MCF 10A (cell line): ENCODE results near the gene CAP2. TPM values are rescaled to one million over a fixed set of nuclear protein-coding genes. Genes with fewer than 3 reads are reported as not detected.
A peak's percentile ranks its signal among the peaks of the same experiment; 100 is the strongest.

Experiments used
- BruUV-seq: library from RNA; stranded (reverse); fragments of 400-500 nt; replicated peaks from 2 replicates; lab custom pipeline; 2021; lab: Mats Ljungman, UMichigan
- CTCF ChIA-PET: fragments of 300-600 bp; sonication (Branson Sonifier 250); formaldehyde crosslinking; extraction: SDS; loops from one replicate; lab custom pipeline; 2021; ENCODE audit warnings: antibody characterized with exemption, inconsistent platforms; lab: Yijun Ruan, JAX
- POLR2A ChIA-PET: fragments of 300-600, 350-650 bp; sonication (Branson Sonifier 250); formaldehyde crosslinking; extraction: SDS; loops from one replicate; lab custom pipeline; 2020; ENCODE audit warnings: antibody characterized with exemption, inconsistent platforms; lab: Yijun Ruan, JAX
- DNase-seq: peaks from one replicate; pipeline ENCODE4 v3.0.0-alpha.2; 2018; ENCODE audit not compliant: unreplicated experiment
- H3K27ac Mint-ChIP-seq: one replicate; pipeline ENCODE4 v1.8.0; 2022; ENCODE audit warnings: mild to moderate bottlenecking, low read depth, mixed read lengths; ENCODE audit not compliant: unreplicated experiment
- H3K27me3 Mint-ChIP-seq: one replicate; pipeline ENCODE4 v1.8.0; 2022; ENCODE audit warnings: mixed read lengths; ENCODE audit not compliant: insufficient read depth, unreplicated experiment
- H3K36me3 Mint-ChIP-seq: one replicate; pipeline ENCODE4 v1.8.0; 2022; ENCODE audit warnings: mild to moderate bottlenecking, moderate library complexity, mixed read lengths; ENCODE audit not compliant: insufficient read depth, unreplicated experiment
- H3K4me1 Mint-ChIP-seq: one replicate; pipeline ENCODE4 v1.8.0; 2022; ENCODE audit warnings: mixed read lengths; ENCODE audit not compliant: insufficient read depth, unreplicated experiment
- H3K4me3 Mint-ChIP-seq: one replicate; pipeline ENCODE4 v1.8.0; 2022; ENCODE audit warnings: mild to moderate bottlenecking, moderate library complexity, mixed read lengths; ENCODE audit not compliant: unreplicated experiment
- H3K9me3 Mint-ChIP-seq: one replicate; pipeline ENCODE4 v1.8.0; 2022; ENCODE audit warnings: mixed read lengths; ENCODE audit not compliant: unreplicated experiment
- CTCF ChIP-seq: fragments of 200-600 bp; IDR thresholded peaks from one replicate; pipeline ENCODE4 v1.8.0; 2022; ENCODE audit warnings: antibody characterized with exemption, mild to moderate bottlenecking; ENCODE audit not compliant: unreplicated experiment
- intact Hi-C: fragments of 100-400 bp; cut with micrococcal nuclease; formaldehyde crosslinking; loops from 2 replicates; pipeline ENCODE4 v1.14.1; 2022
- total RNA-seq: library from RNA; stranded (reverse); gene quantifications from 2 replicates; pipeline ENCODE4 v1.2.3, GENCODE V29; 2022

Gene CAP2
- total RNA-seq, 1 experiment from 2014 or later = 12.3 TPM

DNA sequence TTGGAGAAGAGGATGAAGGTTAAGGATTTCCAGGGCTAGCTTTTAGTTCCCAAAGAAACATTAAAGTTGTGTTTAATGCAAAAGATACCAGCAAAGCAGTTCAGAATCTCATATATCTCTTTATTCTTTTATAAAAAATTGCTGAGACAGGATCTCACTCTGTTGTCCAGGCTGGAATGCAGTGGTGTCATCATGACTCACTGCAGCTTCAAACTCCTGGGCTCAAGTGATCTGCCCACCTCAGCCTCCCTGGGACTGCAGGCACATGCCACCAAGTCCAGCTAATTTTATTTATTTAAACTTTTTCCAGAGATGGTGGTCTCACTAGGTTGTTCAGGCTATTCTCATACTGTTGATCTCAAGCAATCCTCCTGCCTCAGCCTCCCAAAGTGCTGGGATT is 41.1 kb upstream of the CAP2 start:
- no peak overlapping the region for H3K27ac Mint-ChIP-seq
- intact Hi-C loops = no loop called here
- H3K4me1 Mint-ChIP-seq = no peaks in the 10 kb centered on the region
- ChIA-PET CTCF (no interaction called here), POLR2A (no interaction called here)
- no peak for TF ChIP-seq CTCF
- no peaks in the 10 kb centered on the region for H3K36me3 Mint-ChIP-seq
- H3K9me3 Mint-ChIP-seq = no peaks in the 10 kb centered on the region
- DNase-seq = peak; percentile 9
- no TSS peak for BruUV-seq
- no peaks in the 10 kb centered on the region for H3K27me3 Mint-ChIP-seq
- H3K4me3 Mint-ChIP-seq = no peak overlapping the region

DNA sequence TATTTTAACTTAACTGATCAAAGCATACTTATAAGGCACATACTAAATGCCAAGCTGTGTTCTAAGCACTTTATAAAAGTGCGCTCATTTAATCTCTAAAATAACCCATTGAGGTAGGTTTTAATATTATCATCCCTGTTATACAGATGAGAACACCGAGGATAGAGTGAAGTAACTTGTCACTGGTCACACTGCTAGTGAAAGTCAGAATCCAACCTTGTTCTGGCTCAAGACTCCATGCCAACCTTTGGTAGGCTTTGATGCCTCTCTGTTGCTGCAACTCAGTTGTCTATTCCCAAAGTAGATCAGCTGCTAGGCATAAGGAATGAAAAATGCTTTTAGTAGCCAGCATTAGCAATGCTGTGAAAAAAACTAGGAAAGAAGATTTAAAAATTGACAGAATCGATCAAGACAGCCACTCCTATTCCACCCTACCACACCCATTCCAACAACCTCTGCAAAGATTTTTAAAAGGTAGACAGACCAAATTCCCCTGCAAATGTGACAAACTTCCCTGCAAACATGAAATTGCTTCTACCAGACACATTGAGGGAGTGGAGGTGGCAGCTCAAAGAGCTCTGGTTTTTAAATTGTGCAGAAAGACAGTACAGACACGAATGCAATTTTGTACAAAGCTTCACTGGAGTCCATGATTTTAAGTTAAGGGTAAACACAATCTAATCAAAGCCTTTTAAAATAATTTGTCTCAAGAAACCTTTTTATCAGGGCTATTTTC is 39.8 kb upstream of the CAP2 start:
- no peaks in the 10 kb centered on the region for H3K4me1 Mint-ChIP-seq
- TF ChIP-seq CTCF = no peak
- no peaks in the 10 kb centered on the region for H3K36me3 Mint-ChIP-seq
- CTCF ChIA-PET = interaction anchor here (0.6 kb wide), 1 partner anchor 1021 kb away, joined by 3 read pairs; no protein-coding TSS in a partner anchor
- POLR2A ChIA-PET = interaction anchor here (0.7 to 0.9 kb wide), 2 partner anchors 40 to 431 kb away, joined by 3 read pairs; partner anchors contain the start of gene CAP2
- no peaks in the 10 kb centered on the region for H3K9me3 Mint-ChIP-seq
- no peak for DNase-seq
- intact Hi-C loops = no loop called here
- no TSS peak for BruUV-seq
- no peaks in the 10 kb centered on the region for H3K27me3 Mint-ChIP-seq
- H3K4me3 Mint-ChIP-seq = no peak overlapping the region
- no peak overlapping the region for H3K27ac Mint-ChIP-seq

- H3K36me3 Mint-ChIP-seq = no peaks in the 10 kb centered on the region
- DNase-seq = no peak
- intact Hi-C loops = no loop called here
- CTCF ChIA-PET = no interaction called here
- H3K27ac Mint-ChIP-seq = no peak overlapping the region
- H3K4me3 Mint-ChIP-seq = no peak overlapping the region
- TF ChIP-seq CTCF = no peak
- POLR2A ChIA-PET = no interaction called here
- BruUV-seq = no TSS peak
- H3K9me3 Mint-ChIP-seq = no peaks in the 10 kb centered on the region
- no peaks in the 10 kb centered on the region for H3K4me1 Mint-ChIP-seq
- H3K27me3 Mint-ChIP-seq = no peaks in the 10 kb centered on the region
These were observed 38.5 kb upstream of the CAP2 start for GRCh38 chr6:17354700-17355403.

DNA sequence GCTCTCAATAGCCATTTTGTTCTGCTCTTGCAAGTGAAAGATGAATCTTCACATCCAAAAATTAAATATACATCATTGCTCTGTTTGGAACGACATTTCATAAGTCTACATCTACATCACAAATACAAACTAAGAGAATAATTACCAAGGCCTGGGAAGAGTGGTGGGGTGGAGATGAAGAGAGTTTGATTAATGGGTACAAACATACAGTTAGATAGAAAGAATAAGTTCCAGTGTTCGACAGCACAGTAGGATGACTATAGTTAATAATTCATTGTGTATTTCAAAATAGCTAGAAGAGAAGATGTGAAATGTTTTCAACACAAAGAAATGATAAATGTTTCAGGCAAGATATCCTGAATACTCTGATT is 38.0 kb upstream of the CAP2 start:
- no peak for DNase-seq
- no peaks in the 10 kb centered on the region for H3K27me3 Mint-ChIP-seq
- no peaks in the 10 kb centered on the region for H3K4me1 Mint-ChIP-seq
- no TSS peak for BruUV-seq
- H3K27ac Mint-ChIP-seq = no peak overlapping the region
- ChIA-PET POLR2A (no interaction called here), CTCF (no interaction called here)
- intact Hi-C loops = no loop called here
- no peaks in the 10 kb centered on the region for H3K36me3 Mint-ChIP-seq
- TF ChIP-seq CTCF = no peak
- no peak overlapping the region for H3K4me3 Mint-ChIP-seq
- no peaks in the 10 kb centered on the region for H3K9me3 Mint-ChIP-seq
